ENCODE results near the gene LPP. TPM values are rescaled to one million over a fixed set of nuclear protein-coding genes. Genes with fewer than 3 reads are reported as not detected.

The LPP gene
- total and polyA plus RNA-seq, 2 of the 13 experiments (the other 11 are each of a cell fraction or from before 2014, with no cell fraction given), result 19.2 to 29.9 TPM

DNA sequence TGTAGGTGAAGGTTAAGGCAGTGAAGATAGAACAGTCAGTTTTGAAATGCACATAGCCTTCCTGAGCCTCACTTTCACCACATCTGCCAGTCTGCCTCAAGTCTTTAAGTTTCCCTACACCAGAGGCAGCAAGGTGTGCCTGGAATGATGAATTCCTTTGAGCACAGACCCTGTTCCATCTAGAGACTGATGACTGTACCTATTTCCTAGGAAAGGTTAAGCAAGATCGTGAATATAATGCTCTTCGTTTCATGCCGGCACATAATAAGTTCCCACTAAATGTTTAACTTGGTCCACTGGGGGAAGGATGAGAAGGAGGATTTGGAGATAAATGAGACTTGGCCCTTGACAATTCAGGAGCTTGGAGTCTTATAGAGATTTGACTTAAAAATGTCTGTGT is 141.9 kb downstream of the LPP start:
- peak overlapping the region; percentile 94 for H3K27ac ChIP-seq (ENCODE audit: extremely low read length, insufficient read depth, low read length)
- in situ Hi-C loops (cut with HindIII; ENCODE audit: extremely low pct_ligation_motif_present, low pct_unique_long_range_greater_than_20kb), result loop anchor here (5.0 to 10.0 kb wide), 3 partner anchors 451 to 659 kb away; partner anchors contain the start of gene BCL6

More for the DNA sequence above, 141.9 kb downstream of the LPP start:
- ChIA-PET CTCF (ENCODE audit: low intra/inter-chr PET ratio, low total read pairs) (no interaction called here), POLR2A (interaction anchor here (1.2 to 2.3 kb wide), 3 partner anchors 259 to 550 kb away, joined by 3 to 31 read pairs (median 7); partner anchors contain the start of gene BCL6)
- DNase-seq (ENCODE audit: low spot score), result no peak
- no peaks in the 10 kb centered on the region for H3K36me3 ChIP-seq (replicated peaks in 1 of 2; ENCODE audit: control insufficient read depth in 1 of 2, insufficient read depth in 2 of 2, low read length in 2 of 2)
- peaks cover 62% of the 10 kb centered on the region for H3K79me2 ChIP-seq (ENCODE audit: insufficient read depth, low read length)
- no peak overlapping the region for H2AFZ ChIP-seq (ENCODE audit: low read length)
- BruUV-seq (replicated peaks), result no TSS peak
- intact Hi-C loops (cut with micrococcal nuclease; ENCODE audit: unreplicated experiment), result loop anchor here (1.0 to 5.0 kb wide), 6 partner anchors 25 to 656 kb away; no protein-coding TSS in a partner anchor
- 92% methylated on average over 3 of the region's 3 CpGs for WGBS (ENCODE audit: low lambda C conversion rate)
- no peak for ATAC-seq
- no peak for TF ChIP-seq NCOA2 (CRISPR knock-in tag; IDR thresholded peaks at IDR 0.05)
- TF ChIP-seq, protein P1, sequence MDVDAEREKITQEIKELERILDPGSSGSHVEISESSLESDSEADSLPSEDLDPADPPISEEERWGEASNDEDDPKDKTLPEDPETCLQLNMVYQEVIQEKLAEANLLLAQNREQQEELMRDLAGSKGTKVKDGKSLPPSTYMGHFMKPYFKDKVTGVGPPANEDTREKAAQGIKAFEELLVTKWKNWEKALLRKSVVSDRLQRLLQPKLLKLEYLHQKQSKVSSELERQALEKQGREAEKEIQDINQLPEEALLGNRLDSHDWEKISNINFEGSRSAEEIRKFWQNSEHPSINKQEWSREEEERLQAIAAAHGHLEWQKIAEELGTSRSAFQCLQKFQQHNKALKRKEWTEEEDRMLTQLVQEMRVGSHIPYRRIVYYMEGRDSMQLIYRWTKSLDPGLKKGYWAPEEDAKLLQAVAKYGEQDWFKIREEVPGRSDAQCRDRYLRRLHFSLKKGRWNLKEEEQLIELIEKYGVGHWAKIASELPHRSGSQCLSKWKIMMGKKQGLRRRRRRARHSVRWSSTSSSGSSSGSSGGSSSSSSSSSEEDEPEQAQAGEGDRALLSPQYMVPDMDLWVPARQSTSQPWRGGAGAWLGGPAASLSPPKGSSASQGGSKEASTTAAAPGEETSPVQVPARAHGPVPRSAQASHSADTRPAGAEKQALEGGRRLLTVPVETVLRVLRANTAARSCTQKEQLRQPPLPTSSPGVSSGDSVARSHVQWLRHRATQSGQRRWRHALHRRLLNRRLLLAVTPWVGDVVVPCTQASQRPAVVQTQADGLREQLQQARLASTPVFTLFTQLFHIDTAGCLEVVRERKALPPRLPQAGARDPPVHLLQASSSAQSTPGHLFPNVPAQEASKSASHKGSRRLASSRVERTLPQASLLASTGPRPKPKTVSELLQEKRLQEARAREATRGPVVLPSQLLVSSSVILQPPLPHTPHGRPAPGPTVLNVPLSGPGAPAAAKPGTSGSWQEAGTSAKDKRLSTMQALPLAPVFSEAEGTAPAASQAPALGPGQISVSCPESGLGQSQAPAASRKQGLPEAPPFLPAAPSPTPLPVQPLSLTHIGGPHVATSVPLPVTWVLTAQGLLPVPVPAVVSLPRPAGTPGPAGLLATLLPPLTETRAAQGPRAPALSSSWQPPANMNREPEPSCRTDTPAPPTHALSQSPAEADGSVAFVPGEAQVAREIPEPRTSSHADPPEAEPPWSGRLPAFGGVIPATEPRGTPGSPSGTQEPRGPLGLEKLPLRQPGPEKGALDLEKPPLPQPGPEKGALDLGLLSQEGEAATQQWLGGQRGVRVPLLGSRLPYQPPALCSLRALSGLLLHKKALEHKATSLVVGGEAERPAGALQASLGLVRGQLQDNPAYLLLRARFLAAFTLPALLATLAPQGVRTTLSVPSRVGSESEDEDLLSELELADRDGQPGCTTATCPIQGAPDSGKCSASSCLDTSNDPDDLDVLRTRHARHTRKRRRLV (CRISPR knock-in tag; IDR thresholded peaks at IDR 0.05), result no peak
- TF ChIP-seq SMARCE1 (IDR thresholded peaks at IDR 0.05; ENCODE audit: borderline replicate concordance), result no peak
- no peak for TF ChIP-seq RFXANK (CRISPR knock-in tag; IDR thresholded peaks at IDR 0.05)
- TF ChIP-seq, protein P2, sequence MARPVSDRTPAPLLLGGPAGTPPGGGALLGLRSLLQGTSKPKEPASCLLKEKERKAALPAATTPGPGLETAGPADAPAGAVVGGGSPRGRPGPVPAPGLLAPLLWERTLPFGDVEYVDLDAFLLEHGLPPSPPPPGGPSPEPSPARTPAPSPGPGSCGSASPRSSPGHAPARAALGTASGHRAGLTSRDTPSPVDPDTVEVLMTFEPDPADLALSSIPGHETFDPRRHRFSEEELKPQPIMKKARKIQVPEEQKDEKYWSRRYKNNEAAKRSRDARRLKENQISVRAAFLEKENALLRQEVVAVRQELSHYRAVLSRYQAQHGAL (CRISPR knock-in tag; IDR thresholded peaks at IDR 0.05; ENCODE audit: not compliant biosample characterization), result no peak
- 0 out of 2 replicates have a peak, but pooled peaks have one; percentile 2 for TF ChIP-seq ZNF790 (CRISPR knock-in tag; IDR thresholded peaks at IDR 0.05; ENCODE audit: borderline replicate concordance)
- TF ChIP-seq, protein P3, sequence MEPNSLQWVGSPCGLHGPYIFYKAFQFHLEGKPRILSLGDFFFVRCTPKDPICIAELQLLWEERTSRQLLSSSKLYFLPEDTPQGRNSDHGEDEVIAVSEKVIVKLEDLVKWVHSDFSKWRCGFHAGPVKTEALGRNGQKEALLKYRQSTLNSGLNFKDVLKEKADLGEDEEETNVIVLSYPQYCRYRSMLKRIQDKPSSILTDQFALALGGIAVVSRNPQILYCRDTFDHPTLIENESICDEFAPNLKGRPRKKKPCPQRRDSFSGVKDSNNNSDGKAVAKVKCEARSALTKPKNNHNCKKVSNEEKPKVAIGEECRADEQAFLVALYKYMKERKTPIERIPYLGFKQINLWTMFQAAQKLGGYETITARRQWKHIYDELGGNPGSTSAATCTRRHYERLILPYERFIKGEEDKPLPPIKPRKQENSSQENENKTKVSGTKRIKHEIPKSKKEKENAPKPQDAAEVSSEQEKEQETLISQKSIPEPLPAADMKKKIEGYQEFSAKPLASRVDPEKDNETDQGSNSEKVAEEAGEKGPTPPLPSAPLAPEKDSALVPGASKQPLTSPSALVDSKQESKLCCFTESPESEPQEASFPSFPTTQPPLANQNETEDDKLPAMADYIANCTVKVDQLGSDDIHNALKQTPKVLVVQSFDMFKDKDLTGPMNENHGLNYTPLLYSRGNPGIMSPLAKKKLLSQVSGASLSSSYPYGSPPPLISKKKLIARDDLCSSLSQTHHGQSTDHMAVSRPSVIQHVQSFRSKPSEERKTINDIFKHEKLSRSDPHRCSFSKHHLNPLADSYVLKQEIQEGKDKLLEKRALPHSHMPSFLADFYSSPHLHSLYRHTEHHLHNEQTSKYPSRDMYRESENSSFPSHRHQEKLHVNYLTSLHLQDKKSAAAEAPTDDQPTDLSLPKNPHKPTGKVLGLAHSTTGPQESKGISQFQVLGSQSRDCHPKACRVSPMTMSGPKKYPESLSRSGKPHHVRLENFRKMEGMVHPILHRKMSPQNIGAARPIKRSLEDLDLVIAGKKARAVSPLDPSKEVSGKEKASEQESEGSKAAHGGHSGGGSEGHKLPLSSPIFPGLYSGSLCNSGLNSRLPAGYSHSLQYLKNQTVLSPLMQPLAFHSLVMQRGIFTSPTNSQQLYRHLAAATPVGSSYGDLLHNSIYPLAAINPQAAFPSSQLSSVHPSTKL (CRISPR knock-in tag; IDR thresholded peaks at IDR 0.05), result no peak
- H3K4me3 ChIP-seq (replicated peaks in 1 of 3; ENCODE audit: insufficient read depth in 1 of 3, low read depth in 2 of 3, low read length in 3 of 3), result no peak overlapping the region
- H3K27me3 ChIP-seq (ENCODE audit: control insufficient read depth in 1 of 2, insufficient read depth in 2 of 2, low read length in 2 of 2), result no peaks in the 10 kb centered on the region
- FAIRE-seq, result no peak
- H3K9ac ChIP-seq (ENCODE audit: insufficient read depth, low read depth, low read length), result peak overlapping the region; percentile 60
- H4K20me1 ChIP-seq (ENCODE audit: insufficient read depth, low read length), result no peaks in the 10 kb centered on the region
- H3K4me1 ChIP-seq (ENCODE audit: insufficient read depth, low read length), result peaks cover 99% of the 10 kb centered on the region
- H3K9me3 ChIP-seq (ENCODE audit: low read length), result no peaks in the 10 kb centered on the region
- no peak overlapping the region for H3K4me2 ChIP-seq (ENCODE audit: low read depth, low read length)
